Brain microvascular endothelial cell (primary cell): ENCODE results near the gene CDH22.

Experiments used
- DNase-seq: peaks from one replicate; pipeline ENCODE4 v3.0.0-alpha.2; 2020
- H3K27ac ChIP-seq: fragments of 250-450 bp; sonication (Bioruptor Pico); 2 replicates; pipeline ENCODE4 v1.5.1; 2020; ENCODE audit warnings: mild to moderate bottlenecking, moderate library complexity
- H3K27me3 ChIP-seq: fragments of 250-450 bp; sonication (Bioruptor Pico); replicated peaks from 2 replicates; pipeline ENCODE4 v1.5.1; 2020; ENCODE audit warnings: mild to moderate bottlenecking
- H3K36me3 ChIP-seq: fragments of 250-450 bp; sonication (Bioruptor Pico); replicated peaks from 2 replicates; pipeline ENCODE4 v1.5.1; 2020; ENCODE audit warnings: mild to moderate bottlenecking
- H3K4me3 ChIP-seq: 2 replicates; pipeline ENCODE4 v1.5.1; 2011; ENCODE audit warnings: low read depth, mild to moderate bottlenecking, control low read depth, low read length, moderate library complexity
- in situ Hi-C: cut with HindIII; loops from 2 replicates; pipeline ENCODE4 v1.10.0; 2017; ENCODE audit warnings: low sequenced_read_pairs, low pct_ligation_motif_present
- TF ChIP-seq, protein P1 (sequence below): IDR thresholded peaks from 2 replicates; pipeline ENCODE4 v1.5.1; 2011; ENCODE audit warnings: low read depth, mild to moderate bottlenecking, moderate library complexity, low read length, control low read depth, inconsistent platforms; ENCODE audit errors: missing control alignments

The CDH22 gene

DNA sequence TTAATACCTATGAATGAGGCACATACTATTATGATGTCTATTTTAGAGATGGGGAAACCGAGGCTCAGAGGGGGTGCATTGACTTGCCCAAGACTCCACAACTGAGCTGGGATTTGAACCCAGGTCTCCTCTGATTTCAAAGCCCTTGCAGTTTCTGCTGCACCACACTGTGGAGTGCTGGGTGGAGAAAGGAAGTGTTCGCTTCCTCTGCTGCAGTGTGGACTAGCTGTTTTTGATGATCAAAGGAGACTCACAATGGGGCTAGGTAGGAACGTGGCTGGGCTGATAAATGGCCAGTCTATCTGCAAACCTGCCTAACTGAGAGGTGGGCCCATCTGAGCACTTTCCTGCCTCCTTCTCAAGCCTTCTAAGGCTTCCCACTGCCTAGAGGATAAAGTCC lies 102.9 kb downstream of the CDH22 start:
- peaks cover 33% of the 10 kb centered on the region for H3K27me3 ChIP-seq
- DNase-seq, result no peak

DNA sequence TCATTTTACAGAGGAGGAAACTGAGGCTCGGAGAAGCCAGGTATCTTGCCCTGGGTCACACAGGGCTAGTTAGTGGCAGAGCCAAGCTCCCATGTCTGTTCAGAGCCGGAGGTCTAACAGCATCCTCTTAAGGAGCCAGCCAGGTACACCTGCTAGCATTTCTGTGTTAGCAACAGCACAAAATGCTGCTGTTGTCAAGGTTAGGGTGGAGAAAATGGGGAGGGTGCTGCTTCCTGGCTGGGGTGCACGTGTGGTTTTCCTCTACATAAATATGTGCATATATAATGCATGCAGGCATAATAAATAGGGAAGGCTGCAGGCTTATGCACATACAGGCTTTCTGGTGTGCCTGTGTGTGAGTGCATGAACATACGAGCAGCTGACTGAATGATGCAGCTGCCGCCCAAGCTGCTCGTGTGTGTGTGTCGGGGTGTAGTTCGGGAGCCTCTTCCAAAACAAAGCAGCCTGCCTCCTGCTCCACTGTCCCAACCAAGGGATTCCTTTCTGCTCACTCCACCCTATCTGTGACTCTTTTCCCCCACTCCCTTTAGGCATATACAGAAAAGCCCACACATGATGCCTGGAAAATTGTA lies 103.6 kb downstream of the CDH22 start:
- Histone ChIP-seq H3K4me3 (no peak overlapping the region), H3K36me3 (no peaks in the 10 kb centered on the region), H3K27ac (no peak overlapping the region), H3K27me3 (peaks cover 29% of the 10 kb centered on the region)
- in situ Hi-C loops, result no loop called here
- no peak for DNase-seq
- TF ChIP-seq, protein P1, sequence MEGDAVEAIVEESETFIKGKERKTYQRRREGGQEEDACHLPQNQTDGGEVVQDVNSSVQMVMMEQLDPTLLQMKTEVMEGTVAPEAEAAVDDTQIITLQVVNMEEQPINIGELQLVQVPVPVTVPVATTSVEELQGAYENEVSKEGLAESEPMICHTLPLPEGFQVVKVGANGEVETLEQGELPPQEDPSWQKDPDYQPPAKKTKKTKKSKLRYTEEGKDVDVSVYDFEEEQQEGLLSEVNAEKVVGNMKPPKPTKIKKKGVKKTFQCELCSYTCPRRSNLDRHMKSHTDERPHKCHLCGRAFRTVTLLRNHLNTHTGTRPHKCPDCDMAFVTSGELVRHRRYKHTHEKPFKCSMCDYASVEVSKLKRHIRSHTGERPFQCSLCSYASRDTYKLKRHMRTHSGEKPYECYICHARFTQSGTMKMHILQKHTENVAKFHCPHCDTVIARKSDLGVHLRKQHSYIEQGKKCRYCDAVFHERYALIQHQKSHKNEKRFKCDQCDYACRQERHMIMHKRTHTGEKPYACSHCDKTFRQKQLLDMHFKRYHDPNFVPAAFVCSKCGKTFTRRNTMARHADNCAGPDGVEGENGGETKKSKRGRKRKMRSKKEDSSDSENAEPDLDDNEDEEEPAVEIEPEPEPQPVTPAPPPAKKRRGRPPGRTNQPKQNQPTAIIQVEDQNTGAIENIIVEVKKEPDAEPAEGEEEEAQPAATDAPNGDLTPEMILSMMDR, result no peak

More for the DNA sequence above, 102.9 kb downstream of the CDH22 start:
- Histone ChIP-seq H3K36me3 (no peaks in the 10 kb centered on the region), H3K4me3 (no peak overlapping the region), H3K27ac (no peak overlapping the region)
- in situ Hi-C loops, result no loop called here
- TF ChIP-seq, protein P1, result no peak

DNA sequence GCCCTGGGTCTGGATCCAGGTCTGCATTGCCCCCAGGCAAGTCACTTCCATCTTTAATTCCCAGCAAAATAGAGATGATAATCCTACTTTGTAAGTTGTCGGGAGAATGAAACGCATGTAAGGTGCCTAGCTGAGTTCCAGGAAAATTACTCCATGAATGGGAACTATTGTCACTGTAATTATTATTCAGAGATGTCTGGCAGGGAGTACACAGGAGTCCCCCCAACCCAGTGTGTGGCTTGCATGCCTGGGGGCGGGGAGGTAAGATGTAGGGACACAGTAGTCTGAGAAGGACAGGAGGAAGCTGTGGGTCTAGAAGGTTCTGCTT lies 104.8 kb downstream of the CDH22 start:
- peaks cover 37% of the 10 kb centered on the region for H3K27me3 ChIP-seq
- DNase-seq, result no peak

DNA sequence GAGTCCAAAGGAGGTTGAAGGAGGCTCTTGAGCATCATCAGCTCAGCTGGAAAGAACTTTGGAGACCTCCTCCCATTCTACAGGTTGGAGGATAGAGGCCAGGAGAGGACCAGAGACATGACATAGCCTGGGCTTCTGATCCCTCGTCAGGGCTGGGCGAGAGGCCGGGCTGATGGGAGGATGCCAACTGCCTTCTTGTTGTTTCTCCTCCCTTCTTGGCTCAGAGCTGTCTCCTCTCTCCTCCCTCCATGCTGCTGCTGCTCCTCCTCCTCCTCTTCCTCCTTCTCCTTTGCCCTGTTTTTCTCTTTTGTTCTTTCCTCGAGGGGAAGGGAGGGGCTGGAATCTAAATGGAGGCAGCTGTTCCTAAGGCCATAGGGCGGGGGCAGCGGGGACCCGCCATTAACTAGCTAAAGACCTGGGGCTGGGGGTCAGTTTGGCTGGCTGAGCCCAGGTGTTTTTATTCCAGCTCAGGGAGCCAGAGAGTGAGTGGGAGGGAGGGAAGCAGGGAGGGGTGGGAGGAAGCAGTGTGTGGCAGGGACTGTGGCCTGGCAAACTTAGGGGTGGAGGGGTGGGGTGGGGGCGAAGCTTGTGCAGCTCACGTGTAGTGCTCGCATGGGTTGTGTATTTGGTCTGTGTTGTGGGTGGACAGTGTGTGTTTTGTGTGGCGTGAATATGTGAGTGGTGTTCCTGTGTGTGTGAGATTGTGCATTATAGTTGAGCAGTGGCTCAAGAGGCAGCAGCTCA lies 105.4 kb downstream of the CDH22 start:
- Histone ChIP-seq H3K36me3 (no peaks in the 10 kb centered on the region), H3K4me3 (no peak overlapping the region), H3K27me3 (peaks cover 41% of the 10 kb centered on the region), H3K27ac (no peak overlapping the region)
- in situ Hi-C loops, result no loop called here
- no peak for DNase-seq
- TF ChIP-seq, protein P1, result no peak

More for the DNA sequence above, 104.8 kb downstream of the CDH22 start:
- TF ChIP-seq, protein P1, result no peak
- Histone ChIP-seq H3K4me3 (no peak overlapping the region), H3K36me3 (no peaks in the 10 kb centered on the region), H3K27ac (no peak overlapping the region)
- in situ Hi-C loops, result no loop called here

DNA sequence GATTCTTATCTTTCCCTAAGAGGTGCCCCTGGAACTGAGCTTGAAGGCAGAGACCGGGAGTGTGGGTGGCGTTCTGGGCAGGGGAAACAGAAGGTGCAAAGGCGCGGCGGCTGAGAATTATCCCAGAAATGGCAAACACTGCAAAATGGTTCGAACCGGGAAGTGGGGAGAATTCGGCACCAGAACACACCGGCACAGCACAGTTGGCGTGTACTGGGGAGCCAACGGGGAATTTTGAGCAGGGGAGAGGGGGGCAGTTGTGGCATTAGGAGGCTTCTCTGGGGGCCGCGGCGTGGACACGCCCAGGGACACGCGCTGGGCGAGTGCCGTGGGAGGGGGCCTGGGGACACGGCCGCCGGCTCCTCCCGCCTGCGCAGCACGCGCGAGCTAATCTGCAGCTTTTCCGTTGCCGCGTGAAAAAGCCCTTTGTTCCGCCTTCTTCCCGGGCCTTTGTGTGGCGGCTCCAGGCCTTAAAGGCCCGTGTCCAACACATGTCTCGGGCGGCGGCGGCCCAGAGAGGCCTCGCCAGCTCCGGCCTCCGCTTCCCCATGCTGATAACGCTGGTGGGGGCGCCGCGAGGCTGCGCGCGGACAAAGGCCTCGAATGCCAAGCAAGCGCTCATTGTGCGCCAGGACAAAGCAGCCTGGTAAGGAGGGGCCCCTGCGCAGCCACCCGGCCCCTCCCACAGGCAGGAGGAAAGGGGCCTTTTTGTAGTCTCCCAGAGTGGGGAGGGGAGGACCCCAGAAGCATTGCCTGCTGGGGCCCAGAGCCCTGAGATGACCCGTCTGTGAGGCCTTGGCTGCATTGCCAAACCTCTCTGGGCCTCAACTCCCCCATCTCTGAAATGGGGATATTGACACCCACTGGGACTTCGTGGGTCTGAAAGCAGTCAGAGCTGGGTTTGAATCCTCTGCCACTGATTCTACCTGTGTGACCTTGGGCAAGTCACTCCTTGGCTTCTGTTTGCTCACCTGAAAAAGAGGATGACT lies 107.4 kb downstream of the CDH22 start:
- TF ChIP-seq, protein P1, result no peak
- Histone ChIP-seq H3K36me3 (no peaks in the 10 kb centered on the region), H3K27me3 (peaks cover 41% of the 10 kb centered on the region), H3K4me3 (no peak overlapping the region), H3K27ac (no peak overlapping the region)
- in situ Hi-C loops, result no loop called here
- DNase-seq, result no peak
